H9 (cell line): ENCODE data around the gene KAZN. TPM values are rescaled to one million over a fixed set of nuclear protein-coding genes. Genes with fewer than 3 reads are reported as not detected.

Experiments used
- DNase-seq: peaks from one replicate; pipeline ENCODE4 v3.0.0-alpha.2; 2017
- H2AFZ ChIP-seq: one replicate; pipeline ENCODE4 v1.6.1; 2013; ENCODE audit warnings: mild to moderate bottlenecking, low read length, control low read depth, moderate library complexity
- H2AK5ac ChIP-seq: 2 replicates; pipeline ENCODE4 v1.6.1; 2013; ENCODE audit warnings: low read length, control low read depth, mixed read lengths; ENCODE audit not compliant: insufficient read length
- H2BK120ac ChIP-seq: one replicate; pipeline ENCODE4 v1.6.1; 2013; ENCODE audit warnings: low read depth, mild to moderate bottlenecking, low read length, control low read depth, inconsistent platforms; ENCODE audit not compliant: poor library complexity, severe bottlenecking
- H2BK12ac ChIP-seq: 2 replicates; pipeline ENCODE4 v1.6.1; 2013; ENCODE audit warnings: low read length, control low read depth, mixed read lengths, low read depth; ENCODE audit not compliant: insufficient read length
- H2BK15ac ChIP-seq: 2 replicates; pipeline ENCODE4 v1.6.1; 2013; ENCODE audit warnings: low read depth, low read length, control low read depth
- H2BK20ac ChIP-seq: one replicate; pipeline ENCODE4 v1.6.1; 2013; ENCODE audit warnings: low read depth, mild to moderate bottlenecking, low read length, control low read depth, inconsistent platforms; ENCODE audit not compliant: poor library complexity, severe bottlenecking
- H2BK5ac ChIP-seq: 2 replicates; pipeline ENCODE4 v1.6.1; 2013; ENCODE audit warnings: low read length, control low read depth, mixed read lengths; ENCODE audit not compliant: insufficient read length
- H3K14ac ChIP-seq: 2 replicates; pipeline ENCODE4 v1.6.1; 2013; ENCODE audit warnings: low read length, control low read depth; ENCODE audit not compliant: insufficient read depth
- H3K18ac ChIP-seq: 2 replicates; pipeline ENCODE4 v1.6.1; 2013; ENCODE audit warnings: low read depth, mild to moderate bottlenecking, mixed read lengths, low read length, control low read depth; ENCODE audit not compliant: insufficient read length
- H3K23ac ChIP-seq: 2 replicates; pipeline ENCODE4 v1.6.1; 2013; ENCODE audit warnings: low read length, control low read depth, mixed read lengths, low read depth; ENCODE audit not compliant: insufficient read length
- H3K23me2 ChIP-seq: 2 replicates; pipeline ENCODE4 v1.6.1; 2013; ENCODE audit warnings: low read depth, mild to moderate bottlenecking, mixed read lengths, low read length, control low read depth; ENCODE audit not compliant: insufficient read length, poor library complexity, severe bottlenecking
- H3K27ac ChIP-seq: 2 replicates; pipeline ENCODE4 v1.5.1; 2013; ENCODE audit warnings: low read length, control low read depth, mixed read lengths, low read depth; ENCODE audit not compliant: insufficient read length
- H3K27me3 ChIP-seq: 2 replicates; pipeline ENCODE4 v1.6.1; 2013; ENCODE audit warnings: low read length, control low read depth, inconsistent platforms; ENCODE audit not compliant: insufficient read depth
- H3K4ac ChIP-seq: 2 replicates; pipeline ENCODE4 v1.6.1; 2013; ENCODE audit warnings: low read depth, mild to moderate bottlenecking, control low read depth, inconsistent platforms, low read length, moderate library complexity
- H3K4me1 ChIP-seq: 2 replicates; pipeline ENCODE4 v1.6.1; 2013; ENCODE audit warnings: low read length, control low read depth, inconsistent platforms; ENCODE audit not compliant: insufficient read depth
- H3K4me2 ChIP-seq: 2 replicates; pipeline ENCODE4 v1.6.1; 2013; ENCODE audit warnings: low read length, control low read depth, mixed read lengths; ENCODE audit not compliant: insufficient read length, insufficient read depth
- H3K56ac ChIP-seq: 2 replicates; pipeline ENCODE4 v1.6.1; 2013; ENCODE audit warnings: low read depth, mild to moderate bottlenecking, mixed read lengths, low read length, control low read depth; ENCODE audit not compliant: insufficient read length
- H3K79me1 ChIP-seq: 2 replicates; pipeline ENCODE4 v1.6.1; 2013; ENCODE audit warnings: low read depth, mild to moderate bottlenecking, moderate library complexity, low read length, control low read depth, inconsistent platforms; ENCODE audit not compliant: insufficient read depth, poor library complexity, severe bottlenecking
- H3K79me2 ChIP-seq: 2 replicates; pipeline ENCODE4 v1.6.1; 2013; ENCODE audit warnings: low read length, control low read depth, inconsistent platforms; ENCODE audit not compliant: insufficient read depth
- H3K9ac ChIP-seq: 2 replicates; pipeline ENCODE4 v1.6.1; 2013; ENCODE audit warnings: low read length, control low read depth, mixed read lengths; ENCODE audit not compliant: insufficient read length; ENCODE audit errors: extremely low read depth
- H3K9me3 ChIP-seq: one replicate; pipeline ENCODE4 v1.6.1; 2013; ENCODE audit warnings: low read depth, low read length, inconsistent platforms; ENCODE audit not compliant: control insufficient read depth
- H3T11ph ChIP-seq: one replicate; pipeline ENCODE4 v1.6.1; 2013; ENCODE audit warnings: mild to moderate bottlenecking, low read length, control low read depth, inconsistent platforms
- H4K20me1 ChIP-seq: one replicate; pipeline ENCODE4 v1.6.1; 2013; ENCODE audit not compliant: control insufficient read depth, insufficient read length, insufficient read depth
- H4K5ac ChIP-seq: 2 replicates; pipeline ENCODE4 v1.6.1; 2013; ENCODE audit warnings: low read depth, mild to moderate bottlenecking, mixed read lengths, low read length, control low read depth; ENCODE audit not compliant: insufficient read length
- H4K8ac ChIP-seq: replicated peaks from 2 replicates; pipeline ENCODE4 v1.6.1; 2013; ENCODE audit warnings: low read length, control low read depth, mixed read lengths, low read depth; ENCODE audit not compliant: insufficient read length
- H4K91ac ChIP-seq: 2 replicates; pipeline ENCODE4 v1.6.1; 2013; ENCODE audit warnings: low read depth, mild to moderate bottlenecking, moderate library complexity, mixed read lengths, low read length, control low read depth; ENCODE audit not compliant: insufficient read length
- H3K27ac Mint-ChIP-seq, 3 experiments: 2 replicates in 2 of 3; 3 replicates in 1 of 3; pipeline ENCODE4 v1.8.0; 2020 to 2021; ENCODE audit warnings: mixed read lengths in 3 of 3, mild to moderate bottlenecking in 1 of 3, moderate library complexity in 1 of 3
- H3K27me3 Mint-ChIP-seq: 2 replicates; pipeline ENCODE4 v1.8.0; 2021; ENCODE audit warnings: low read depth, mild to moderate bottlenecking, moderate library complexity, mixed read lengths
- H3K36me3 Mint-ChIP-seq, 3 experiments: 2 replicates in 2 of 3; 3 replicates in 1 of 3; pipeline ENCODE4 v1.8.0; 2020 to 2021; ENCODE audit warnings: low read depth in 3 of 3, mixed read lengths in 3 of 3; ENCODE audit not compliant: insufficient read depth in 1 of 3
- H3K4me1 Mint-ChIP-seq, 2 experiments: 2 replicates each; pipeline ENCODE4 v1.8.0; 2020; ENCODE audit warnings: mixed read lengths in 2 of 2
- H3K4me3 Mint-ChIP-seq, 2 experiments: 2 replicates in 1 of 2; 3 replicates in 1 of 2; pipeline ENCODE4 v1.8.0; 2020 to 2021; ENCODE audit warnings: mild to moderate bottlenecking in 2 of 2, mixed read lengths in 2 of 2, moderate library complexity in 1 of 2
- H3K9me3 Mint-ChIP-seq, 2 experiments: 2 replicates in 1 of 2; 3 replicates in 1 of 2; pipeline ENCODE4 v1.8.0; 2020; ENCODE audit warnings: mild to moderate bottlenecking in 2 of 2, mixed read lengths in 2 of 2, moderate library complexity in 1 of 2
- WGBS: extraction: QIAGEN DNeasy Blood & Tissue Kit; methylation state at CpG from one replicate; pipeline ENCODE4 v1.1.7; 2013; ENCODE audit warnings: missing lambda C conversion rate, low lambda C conversion rate, mixed read lengths; ENCODE audit not compliant: insufficient read length; ENCODE audit errors: extremely low coverage; 5-methylcytosine and 5-hydroxymethylcytosine counted together
- total RNA-seq: library from RNA; stranded (reverse); gene quantifications from 2 replicates; pipeline ENCODE4 v1.2.1, GENCODE V29; 2021
- TF ChIP-seq, protein P1 (sequence below): fragments of 200-600 bp; sonication (generic); conservative IDR thresholded peaks from 3 replicates; pipeline ENCODE4 v1.8.0; 2021; ENCODE audit warnings: antibody characterized with exemption, mild to moderate bottlenecking

Gene KAZN
- total RNA-seq, 1 experiment from 2014 or later = 7.6 TPM

DNA sequence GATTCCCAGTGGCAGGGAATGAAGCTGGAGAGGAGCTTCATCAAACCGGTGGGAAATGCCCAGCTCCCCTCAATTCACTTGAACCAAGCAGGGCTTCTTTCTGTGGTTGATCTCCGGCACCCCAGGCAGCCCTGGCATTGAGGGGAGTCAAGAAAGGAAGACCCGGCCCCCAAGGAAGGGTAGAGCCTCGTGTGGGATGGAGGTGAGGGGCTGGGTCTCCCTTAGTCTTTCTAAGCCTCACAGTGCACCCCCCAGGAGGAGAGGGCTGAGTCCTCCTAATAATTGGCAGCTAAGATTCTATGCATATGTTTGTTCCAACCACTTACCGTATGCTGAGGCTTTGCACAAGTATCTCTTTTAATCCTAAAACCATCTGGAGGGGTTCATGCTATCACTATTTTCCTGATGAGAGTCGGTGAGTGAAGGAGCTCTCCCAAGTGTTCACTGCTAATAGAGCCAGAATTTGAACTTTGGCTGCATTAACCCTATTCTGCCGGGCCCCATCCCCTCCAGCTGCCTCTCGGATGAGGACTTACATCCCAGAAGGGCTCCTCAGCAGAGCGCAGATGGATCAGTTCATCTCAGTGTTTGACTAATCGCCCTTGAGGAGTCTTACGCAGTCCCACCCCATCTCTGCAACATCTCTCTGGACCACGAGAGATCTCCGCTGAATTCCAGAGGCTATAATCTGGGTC lies 521.9 kb downstream of the KAZN start:
- H3K9me3 Mint-ChIP-seq = no peaks in the 10 kb centered on the region
- no peak overlapping the region for H4K8ac ChIP-seq
- no peak overlapping the region for H3K9ac ChIP-seq
- no peaks in the 10 kb centered on the region for H3K79me2 ChIP-seq
- no peak overlapping the region for H4K5ac ChIP-seq
- H3K4me1 Mint-ChIP-seq = peaks cover 7 to 16% of the 10 kb centered on the region in 2 experiments
- H3K79me1 ChIP-seq = no peaks in the 10 kb centered on the region
- H2BK15ac ChIP-seq = no peak overlapping the region
- no peaks in the 10 kb centered on the region for H3K23me2 ChIP-seq
- H2BK5ac ChIP-seq = no peak overlapping the region
- no peaks in the 10 kb centered on the region for H3K27me3 ChIP-seq
- H3K4me3 Mint-ChIP-seq = no peak overlapping the region
- H3K18ac ChIP-seq = no peak overlapping the region
- no peak overlapping the region for H3K27ac Mint-ChIP-seq
- no peak overlapping the region for H3K4me2 ChIP-seq
- no peak overlapping the region for H2BK12ac ChIP-seq
- no peak overlapping the region for H3K4ac ChIP-seq
- no peak overlapping the region for H3K14ac ChIP-seq
- TF ChIP-seq, protein P1, sequence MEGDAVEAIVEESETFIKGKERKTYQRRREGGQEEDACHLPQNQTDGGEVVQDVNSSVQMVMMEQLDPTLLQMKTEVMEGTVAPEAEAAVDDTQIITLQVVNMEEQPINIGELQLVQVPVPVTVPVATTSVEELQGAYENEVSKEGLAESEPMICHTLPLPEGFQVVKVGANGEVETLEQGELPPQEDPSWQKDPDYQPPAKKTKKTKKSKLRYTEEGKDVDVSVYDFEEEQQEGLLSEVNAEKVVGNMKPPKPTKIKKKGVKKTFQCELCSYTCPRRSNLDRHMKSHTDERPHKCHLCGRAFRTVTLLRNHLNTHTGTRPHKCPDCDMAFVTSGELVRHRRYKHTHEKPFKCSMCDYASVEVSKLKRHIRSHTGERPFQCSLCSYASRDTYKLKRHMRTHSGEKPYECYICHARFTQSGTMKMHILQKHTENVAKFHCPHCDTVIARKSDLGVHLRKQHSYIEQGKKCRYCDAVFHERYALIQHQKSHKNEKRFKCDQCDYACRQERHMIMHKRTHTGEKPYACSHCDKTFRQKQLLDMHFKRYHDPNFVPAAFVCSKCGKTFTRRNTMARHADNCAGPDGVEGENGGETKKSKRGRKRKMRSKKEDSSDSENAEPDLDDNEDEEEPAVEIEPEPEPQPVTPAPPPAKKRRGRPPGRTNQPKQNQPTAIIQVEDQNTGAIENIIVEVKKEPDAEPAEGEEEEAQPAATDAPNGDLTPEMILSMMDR = no peak
- no peaks in the 10 kb centered on the region for H4K20me1 ChIP-seq
- H3K27me3 Mint-ChIP-seq = peaks cover 26% of the 10 kb centered on the region
- H2BK120ac ChIP-seq = no peak overlapping the region
- no peak overlapping the region for H2BK20ac ChIP-seq
- H3K36me3 Mint-ChIP-seq = no peaks in the 10 kb centered on the region; a peak in 1 of 7 replicates
- DNase-seq = no peak
- H3K27ac ChIP-seq = no peak overlapping the region
- no peak overlapping the region for H4K91ac ChIP-seq
- no peak overlapping the region for H3K56ac ChIP-seq
- H2AK5ac ChIP-seq = no peak overlapping the region
- no CpG with 5 or more reads among the region's 13 CpGs for WGBS
- no peaks in the 10 kb centered on the region for H3K4me1 ChIP-seq
- no peak overlapping the region for H2AFZ ChIP-seq
- no peak overlapping the region for H3K23ac ChIP-seq
- H3K9me3 ChIP-seq = no peaks in the 10 kb centered on the region
- no peak overlapping the region for H3T11ph ChIP-seq
